CD4-positive, alpha-beta T cell (primary cell): Measurements from ENCODE around the gene KRT82. TPM values are rescaled to one million over a fixed set of nuclear protein-coding genes. Genes with fewer than 3 reads are reported as not detected.

Experiments used
- ATAC-seq: fragments of 200-7000 bp; cut with Tn5 transposase; one replicate; pipeline ENCODE4 v1.10.0; 2022; ENCODE audit warnings: mild to moderate bottlenecking; ENCODE audit not compliant: poor library complexity
- CTCF ChIA-PET: fragments of 350-600 bp; sonication (Branson Sonifier 250); formaldehyde crosslinking; loops from one replicate; lab custom pipeline; 2021; ENCODE audit warnings: antibody characterized with exemption, inconsistent platforms; lab: Charles Lee
- POLR2A ChIA-PET: fragments of 350-600 bp; sonication (Branson Sonifier 250); formaldehyde crosslinking; loops from one replicate; lab custom pipeline; 2021; ENCODE audit warnings: antibody characterized with exemption, inconsistent platforms; lab: Charles Lee
- DNase-seq, 14 experiments: peaks; one replicate each; pipeline ENCODE4 v3.0.0-alpha.2; 2013 to 2020; ENCODE audit warnings: mixed read lengths in 2 of 14
- H3K27ac ChIP-seq, 2 donors: one replicate each; pipeline versions ENCODE4 v1.5.1 to v1.7.0; 2013; ENCODE audit warnings: low read length in 2 of 2, low read depth in 1 of 2, mild to moderate bottlenecking in 1 of 2
- H3K27me3 ChIP-seq, 2 experiments: 1 replicate in 1 of 2; 2 replicates in 1 of 2; pipeline versions ENCODE4 v1.6.1 to v1.7.0; 2013; ENCODE audit warnings: low read length in 2 of 2, control low read depth in 1 of 2, mild to moderate bottlenecking in 1 of 2, moderate library complexity in 1 of 2; ENCODE audit not compliant: insufficient read depth in 2 of 2, control insufficient read depth in 1 of 2
- H3K36me3 ChIP-seq: one replicate; pipeline ENCODE4 v1.6.1; 2013; ENCODE audit warnings: low read length, control low read depth; ENCODE audit not compliant: insufficient read depth
- H3K4me1 ChIP-seq: one replicate; pipeline ENCODE4 v1.6.1; 2013; ENCODE audit warnings: low read length, control low read depth; ENCODE audit not compliant: insufficient read depth
- H3K4me3 ChIP-seq: one replicate; pipeline ENCODE4 v1.5.1; 2013; ENCODE audit warnings: mild to moderate bottlenecking, low read length, moderate library complexity
- H3K9me3 ChIP-seq, 2 experiments: 1 replicate in 1 of 2; 2 replicates in 1 of 2; pipeline versions ENCODE4 v1.6.1 to v1.7.0; 2013; ENCODE audit warnings: low read length in 2 of 2, mild to moderate bottlenecking in 2 of 2, control low read depth in 1 of 2, moderate library complexity in 1 of 2; ENCODE audit not compliant: control insufficient read depth in 1 of 2, insufficient read depth in 1 of 2
- H3K27ac Mint-ChIP-seq: one replicate; pipeline ENCODE4 v1.8.0; 2020; ENCODE audit warnings: mixed read lengths
- H3K27me3 Mint-ChIP-seq: one replicate; pipeline ENCODE4 v1.8.0; 2021; ENCODE audit warnings: mixed read lengths
- H3K36me3 Mint-ChIP-seq: one replicate; pipeline ENCODE4 v1.8.0; 2021; ENCODE audit warnings: low read depth, mixed read lengths
- H3K4me1 Mint-ChIP-seq: one replicate; pipeline ENCODE4 v1.8.0; 2021; ENCODE audit warnings: low read depth, mixed read lengths
- H3K4me3 Mint-ChIP-seq: one replicate; pipeline ENCODE4 v1.8.0; 2020; ENCODE audit warnings: mild to moderate bottlenecking, mixed read lengths
- H3K9me3 Mint-ChIP-seq: one replicate; pipeline ENCODE4 v1.8.0; 2020; ENCODE audit warnings: mixed read lengths
- intact Hi-C, 2 experiments: fragments of 100-400 bp; cut with DNase I in 1 of 2; cut with micrococcal nuclease in 1 of 2; formaldehyde crosslinking; loops; one replicate each; pipeline versions ENCODE4 v1.15.1 to v1.9.0; 2023 to 2025; cut with DNase I, micrococcal nuclease
- total RNA-seq, 174 experiments: library from RNA in 2 of 174; stranded (reverse) in 2 of 174; gene quantifications; one replicate each; pipeline ENCODE4 v1.2.3 and lab custom pipeline; 2021 to 2026
- TF ChIP-seq, protein P1 (sequence below): fragments of 200-600 bp; IDR thresholded peaks from one replicate; pipeline ENCODE4 v1.8.0; 2022; ENCODE audit warnings: antibody characterized with exemption, mild to moderate bottlenecking

The KRT82 gene
- total RNA-seq, 2 experiments from 2014 or later = not detected

GRCh38 chr12:52362118-52362726 lies 43.9 kb downstream of the KRT82 start:
- intact Hi-C loops = no loop called here
- Mint-ChIP-seq H3K4me1 (peaks cover 22% of the 10 kb centered on the region), H3K27me3 (no peaks in the 10 kb centered on the region), H3K36me3 (no peaks in the 10 kb centered on the region), H3K27ac (no peak overlapping the region), H3K9me3 (no peaks in the 10 kb centered on the region), H3K4me3 (no peak overlapping the region)
- no peak for ATAC-seq
- no peak for DNase-seq
- Histone ChIP-seq H3K4me1 (peaks cover 17% of the 10 kb centered on the region), H3K27me3 (no peaks in the 10 kb centered on the region), H3K27ac (no peak overlapping the region), H3K9me3 (no peaks in the 10 kb centered on the region), H3K4me3 (no peak overlapping the region), H3K36me3 (no peaks in the 10 kb centered on the region)
- TF ChIP-seq, protein P1, sequence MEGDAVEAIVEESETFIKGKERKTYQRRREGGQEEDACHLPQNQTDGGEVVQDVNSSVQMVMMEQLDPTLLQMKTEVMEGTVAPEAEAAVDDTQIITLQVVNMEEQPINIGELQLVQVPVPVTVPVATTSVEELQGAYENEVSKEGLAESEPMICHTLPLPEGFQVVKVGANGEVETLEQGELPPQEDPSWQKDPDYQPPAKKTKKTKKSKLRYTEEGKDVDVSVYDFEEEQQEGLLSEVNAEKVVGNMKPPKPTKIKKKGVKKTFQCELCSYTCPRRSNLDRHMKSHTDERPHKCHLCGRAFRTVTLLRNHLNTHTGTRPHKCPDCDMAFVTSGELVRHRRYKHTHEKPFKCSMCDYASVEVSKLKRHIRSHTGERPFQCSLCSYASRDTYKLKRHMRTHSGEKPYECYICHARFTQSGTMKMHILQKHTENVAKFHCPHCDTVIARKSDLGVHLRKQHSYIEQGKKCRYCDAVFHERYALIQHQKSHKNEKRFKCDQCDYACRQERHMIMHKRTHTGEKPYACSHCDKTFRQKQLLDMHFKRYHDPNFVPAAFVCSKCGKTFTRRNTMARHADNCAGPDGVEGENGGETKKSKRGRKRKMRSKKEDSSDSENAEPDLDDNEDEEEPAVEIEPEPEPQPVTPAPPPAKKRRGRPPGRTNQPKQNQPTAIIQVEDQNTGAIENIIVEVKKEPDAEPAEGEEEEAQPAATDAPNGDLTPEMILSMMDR = no peak
- POLR2A ChIA-PET = interaction anchor here (1.1 kb wide), 1 partner anchor 12 kb away, joined by 3 read pairs; no protein-coding TSS in a partner anchor
- CTCF ChIA-PET = interaction anchor here (1.0 kb wide), 1 partner anchor 35 kb away, joined by 3 read pairs; no protein-coding TSS in a partner anchor

DNA sequence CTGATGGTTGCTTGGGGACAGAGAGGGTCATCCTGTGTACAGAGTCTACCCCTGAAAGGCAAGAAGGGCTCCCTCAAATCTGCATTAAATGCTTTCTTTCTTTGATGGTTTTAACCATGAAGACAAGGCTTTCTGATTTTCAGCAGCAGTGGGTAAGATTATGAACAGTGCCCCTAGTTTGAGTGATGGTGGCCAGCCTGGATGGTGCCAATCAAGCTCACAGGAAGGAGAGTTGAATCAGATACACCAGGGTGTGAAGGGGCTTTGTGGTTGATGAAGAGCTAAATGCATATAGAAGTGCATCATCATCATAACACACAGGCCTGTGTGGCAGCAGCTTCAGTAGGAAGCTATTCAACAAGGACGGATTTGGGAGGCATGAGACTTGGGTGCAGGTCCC lies 44.6 kb downstream of the KRT82 start:
- Histone ChIP-seq H3K4me3 (no peak overlapping the region), H3K4me1 (peaks cover 17% of the 10 kb centered on the region), H3K27me3 (no peaks in the 10 kb centered on the region), H3K27ac (no peak overlapping the region), H3K9me3 (no peaks in the 10 kb centered on the region), H3K36me3 (no peaks in the 10 kb centered on the region)
- peaks cover 22% of the 10 kb centered on the region for H3K4me1 Mint-ChIP-seq
- no peaks in the 10 kb centered on the region for H3K27me3 Mint-ChIP-seq
- ChIA-PET POLR2A (interaction anchor here (1.1 kb wide), 1 partner anchor 13 kb away, joined by 3 read pairs; no protein-coding TSS in a partner anchor), CTCF (interaction anchor here (1.0 kb wide), 1 partner anchor 34 kb away, joined by 3 read pairs; no protein-coding TSS in a partner anchor)
- H3K36me3 Mint-ChIP-seq = no peaks in the 10 kb centered on the region
- no peak for ATAC-seq
- no peak overlapping the region for H3K27ac Mint-ChIP-seq
- no peak overlapping the region for H3K4me3 Mint-ChIP-seq
- intact Hi-C loops = no loop called here
- H3K9me3 Mint-ChIP-seq = no peaks in the 10 kb centered on the region
- TF ChIP-seq, protein P1 = no peak
- peak in 2 of 14 experiments; percentile 2 to 29 for DNase-seq

DNA sequence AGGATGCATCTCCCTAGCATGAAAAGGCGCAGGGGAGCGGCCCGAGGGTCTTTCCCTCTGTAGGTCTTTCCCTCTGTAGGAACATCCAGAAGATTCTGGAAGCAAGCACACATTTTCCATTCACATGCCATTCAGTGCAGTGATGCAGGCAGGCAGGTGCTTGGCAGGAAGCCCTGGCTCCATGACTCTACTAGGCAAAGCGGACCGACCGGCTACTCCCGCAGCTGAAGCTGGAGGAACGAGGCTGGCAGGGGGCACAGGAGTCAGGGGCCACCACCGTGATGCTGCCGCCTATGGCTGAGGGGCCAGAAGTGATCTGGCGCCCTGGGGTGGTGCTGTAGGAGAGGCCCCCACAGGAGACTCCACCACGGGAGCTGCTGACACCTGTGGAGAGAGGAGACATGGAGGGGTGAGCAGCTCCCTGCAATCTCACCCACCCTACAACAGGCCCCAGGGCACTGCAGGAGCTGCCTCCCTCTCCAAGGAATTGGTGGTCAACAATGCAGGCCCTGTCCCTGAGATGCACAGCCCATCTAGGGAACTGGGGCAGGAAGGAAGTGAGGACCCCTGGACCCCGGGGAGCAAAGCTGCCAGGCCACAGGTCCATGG lies 45.4 kb downstream of the KRT82 start:
- no peak overlapping the region for H3K4me3 Mint-ChIP-seq
- H3K36me3 ChIP-seq = no peaks in the 10 kb centered on the region
- H3K27me3 Mint-ChIP-seq = no peaks in the 10 kb centered on the region
- no peak overlapping the region for H3K27ac Mint-ChIP-seq
- DNase-seq = peak in 1 of 14 experiments; percentile 24
- H3K9me3 Mint-ChIP-seq = no peaks in the 10 kb centered on the region
- intact Hi-C loops = no loop called here
- H3K4me3 ChIP-seq = no peak overlapping the region
- peaks cover 22% of the 10 kb centered on the region for H3K4me1 Mint-ChIP-seq
- H3K36me3 Mint-ChIP-seq = no peaks in the 10 kb centered on the region
- no peaks in the 10 kb centered on the region for H3K27me3 ChIP-seq
- H3K27ac ChIP-seq = no peak overlapping the region
- POLR2A ChIA-PET = no interaction called here
- no peak for ATAC-seq
- TF ChIP-seq, protein P1 = no peak
- H3K9me3 ChIP-seq = no peaks in the 10 kb centered on the region
- CTCF ChIA-PET = no interaction called here
- peaks cover 17% of the 10 kb centered on the region for H3K4me1 ChIP-seq
